Stimulated activated CD4-positive, alpha-beta T cell treated with anti-CD3 and anti-CD28 coated beads, Interleukin-4, amount 100 ng/mL, for 48 hours (primary cell): ENCODE data around the gene SNX7.

Experiments used
- DNase-seq, 2 donors: peaks; one replicate each; pipeline ENCODE4 v3.0.0-alpha.2; 2020; ENCODE audit warnings: low read depth in 2 of 2

The SNX7 gene

GRCh38 chr1:98766255-98766654 is 104.7 kb downstream of the SNX7 start:
- DNase-seq: no peak

DNA sequence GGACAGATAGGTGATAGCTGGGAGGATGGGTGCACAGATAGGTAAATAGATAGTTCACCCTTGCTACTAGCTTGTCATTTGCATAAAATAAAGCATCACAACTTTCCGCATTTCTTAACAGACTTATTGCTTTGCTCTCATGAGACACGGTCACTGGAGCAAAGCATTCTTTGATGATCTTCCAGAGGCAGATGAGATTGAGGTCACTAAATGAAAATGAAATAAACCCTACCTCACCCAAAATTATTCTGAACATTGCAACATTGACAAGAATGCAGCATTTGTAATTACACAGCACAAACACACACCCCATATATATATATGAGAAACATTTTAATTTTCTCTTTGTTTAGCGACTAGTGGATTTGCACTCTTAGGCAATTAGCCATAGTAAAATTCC is 107.6 kb downstream of the SNX7 start:
- DNase-seq: no peak

- DNase-seq: no peak
These were observed 120.4 kb downstream of the SNX7 start for GRCh38 chr1:98781906-98782305.

- no peak for DNase-seq
These were observed 122.3 kb downstream of the SNX7 start for GRCh38 chr1:98783821-98784220.

- no peak for DNase-seq
These were observed 130.0 kb downstream of the SNX7 start for GRCh38 chr1:98791498-98791897.

GRCh38 chr1:98792123-98792522 is 130.6 kb downstream of the SNX7 start:
- DNase-seq: no peak

- DNase-seq: no peak
These were observed 131.6 kb downstream of the SNX7 start for GRCh38 chr1:98793136-98793535.

- peak; percentile 6 to 19 for DNase-seq
These were observed 132.8 kb downstream of the SNX7 start for GRCh38 chr1:98794196-98794886.

DNA sequence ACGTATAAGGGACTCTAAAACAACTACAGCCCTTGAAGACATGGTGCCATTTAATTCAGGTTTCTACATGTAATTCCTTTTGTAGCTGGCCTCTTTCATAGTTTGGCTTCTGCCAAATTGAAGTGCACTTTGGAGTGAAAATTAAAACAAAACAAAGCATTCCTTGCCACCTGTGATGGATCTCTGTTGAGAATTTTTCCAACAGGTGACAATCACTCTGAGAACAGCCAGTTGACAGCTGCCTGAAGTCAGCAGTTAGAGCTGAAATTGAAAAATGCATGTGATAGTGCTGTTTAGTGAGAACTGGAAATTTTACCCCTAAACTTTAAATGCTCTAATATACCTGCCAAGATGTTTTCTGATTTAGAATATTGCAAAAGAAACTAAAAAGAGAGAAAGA is 134.5 kb downstream of the SNX7 start:
- DNase-seq: no peak

DNA sequence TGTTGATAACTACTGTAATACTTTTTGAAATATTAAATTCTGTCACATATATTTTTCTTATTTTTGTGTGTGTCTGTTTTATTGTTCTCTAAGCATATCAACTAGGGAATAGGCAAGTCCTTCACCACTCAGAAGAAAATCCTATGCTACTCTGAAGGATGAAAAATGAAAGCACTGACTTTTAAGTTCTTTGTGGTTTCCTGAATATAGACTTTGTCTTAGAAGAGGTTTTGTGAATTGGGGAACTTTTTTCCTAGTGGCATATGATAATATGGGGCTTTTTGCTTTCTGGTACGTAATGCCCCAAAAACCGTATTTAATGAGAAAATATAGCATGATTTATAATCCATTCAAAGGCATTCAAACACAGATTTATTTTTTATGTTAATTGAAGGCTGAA is 136.0 kb downstream of the SNX7 start:
- no peak for DNase-seq
